Endothelial cell of umbilical vein (primary cell): ENCODE measurements around the gene CDK5. TPM values are rescaled to one million over a fixed set of nuclear protein-coding genes. Genes with fewer than 3 reads are reported as not detected.
A peak's percentile ranks its signal among the peaks of the same experiment; 100 is the strongest.

Experiments used
- BruUV-seq: library from RNA; stranded (reverse); fragments of 400-500 nt; replicated peaks from 2 replicates; lab custom pipeline; 2021; lab: Mats Ljungman, UMichigan
- CTCF ChIA-PET: fragments of 300-600, 350-600 bp; sonication (Branson Sonifier 250); formaldehyde crosslinking; loops from one replicate; lab custom pipeline; 2021; ENCODE audit warnings: antibody characterized with exemption, inconsistent platforms; lab: Charles Lee
- POLR2A ChIA-PET: fragments of 300-600, 350-600 bp; sonication (Branson Sonifier 250); formaldehyde crosslinking; loops from one replicate; lab custom pipeline; 2021; ENCODE audit warnings: antibody characterized with exemption, inconsistent platforms; lab: Charles Lee
- DNase-seq: peaks from one replicate; pipeline ENCODE4 v3.0.0-alpha.2; 2011; ENCODE audit warnings: low read depth, low spot score
- FAIRE-seq: peaks from 2 replicates; lab custom pipeline; 2011; peaks lifted over from hg19 to GRCh38; lab: Jason Lieb, UNC
- H2AFZ ChIP-seq: 2 replicates; pipeline ENCODE4 v1.6.0; 2012; ENCODE audit warnings: low read depth, low read length, control low read depth, inconsistent platforms
- H3K27ac ChIP-seq: 2 replicates; pipeline ENCODE4 v1.5.1; 2011; ENCODE audit warnings: low read depth, mild to moderate bottlenecking, control low read depth, low read length, moderate library complexity; ENCODE audit not compliant: insufficient read depth
- H3K27me3 ChIP-seq, 2 experiments: 2 replicates each; pipeline versions ENCODE4 v1.6.0 to v1.6.1; 2011; ENCODE audit warnings: low read length in 2 of 2, mixed read lengths in 1 of 2; ENCODE audit not compliant: control insufficient read depth in 2 of 2, insufficient read depth in 2 of 2
- H3K36me3 ChIP-seq, 2 experiments: 2 replicates in 1 of 2; 3 replicates in 1 of 2; pipeline ENCODE4 v1.5.1; 2011; ENCODE audit warnings: low read length in 2 of 2, mild to moderate bottlenecking in 1 of 2, moderate library complexity in 1 of 2; ENCODE audit not compliant: control insufficient read depth in 2 of 2, insufficient read depth in 2 of 2; ENCODE audit errors: extremely low read depth in 1 of 2
- H3K4me1 ChIP-seq: 3 replicates; pipeline ENCODE4 v1.5.1; 2011; ENCODE audit warnings: mild to moderate bottlenecking, low read length; ENCODE audit not compliant: control insufficient read depth, insufficient read depth; ENCODE audit errors: extremely low read depth
- H3K4me2 ChIP-seq: 2 replicates; pipeline ENCODE4 v1.6.1; 2011; ENCODE audit warnings: low read length, control low read depth, mixed read lengths; ENCODE audit not compliant: insufficient read depth
- H3K4me3 ChIP-seq, 3 experiments: fragments of 200-600 bp in 1 of 3; sonication (generic), shearing (Covaris generic) in 1 of 3; replicated peaks in 1 of 3; 2 replicates each; pipeline ENCODE4 v1.5.1; 2011 to 2016; ENCODE audit warnings: control low read depth in 3 of 3, low read length in 3 of 3, mild to moderate bottlenecking in 2 of 3, inconsistent platforms in 1 of 3, low read depth in 1 of 3, moderate library complexity in 1 of 3; ENCODE audit not compliant: insufficient read depth in 1 of 3
- H3K79me2 ChIP-seq: 2 replicates; pipeline ENCODE4 v1.6.0; 2012; ENCODE audit warnings: low read length, inconsistent platforms; ENCODE audit not compliant: control insufficient read depth, insufficient read depth
- H3K9ac ChIP-seq: replicated peaks from 2 replicates; pipeline ENCODE3; 2011; ENCODE audit warnings: low read length, control low read depth; ENCODE audit not compliant: insufficient read depth; ENCODE audit errors: extremely low read depth
- H3K9me1 ChIP-seq: replicated peaks from 3 replicates; pipeline ENCODE4 v1.6.0; 2011; ENCODE audit warnings: mild to moderate bottlenecking, low read length; ENCODE audit not compliant: control insufficient read depth, insufficient read depth; ENCODE audit errors: extremely low read depth
- H3K9me3 ChIP-seq: replicated peaks from 2 replicates; pipeline ENCODE4 v1.5.1; 2012; ENCODE audit warnings: low read length, inconsistent platforms; ENCODE audit not compliant: control insufficient read depth, insufficient read depth
- H4K20me1 ChIP-seq: replicated peaks from 2 replicates; pipeline ENCODE3; 2011; ENCODE audit warnings: mild to moderate bottlenecking, low read length; ENCODE audit not compliant: control insufficient read depth, insufficient read depth; ENCODE audit errors: extremely low read depth
- EZH2 ChIP-seq: IDR thresholded peaks from 2 replicates; pipeline ENCODE4 v1.6.1; 2012; ENCODE audit warnings: borderline replicate concordance, low read depth, mild to moderate bottlenecking, moderate library complexity, low read length, inconsistent platforms; ENCODE audit not compliant: severe bottlenecking
- FOS ChIP-seq: IDR thresholded peaks from 2 replicates; pipeline ENCODE4 v1.6.1; 2011; ENCODE audit warnings: mild to moderate bottlenecking, low read length, moderate library complexity, borderline replicate concordance; ENCODE audit not compliant: insufficient read depth
- GATA2 ChIP-seq: IDR thresholded peaks from 2 replicates; pipeline ENCODE4 v1.7.0; 2011; ENCODE audit warnings: low read depth, mild to moderate bottlenecking, moderate library complexity, mixed read lengths, low read length; ENCODE audit not compliant: insufficient read length, insufficient read depth
- JUN ChIP-seq: IDR thresholded peaks from 2 replicates; pipeline ENCODE4 v1.6.1; 2011; ENCODE audit warnings: borderline replicate concordance, low read depth; ENCODE audit not compliant: insufficient read length, insufficient read depth
- MYC ChIP-seq: IDR thresholded peaks from one replicate; pipeline ENCODE4 v1.6.1; 2011; ENCODE audit warnings: mild to moderate bottlenecking, low read depth, low read length
- POLR2A ChIP-seq: IDR thresholded peaks from 2 replicates; pipeline ENCODE4 v1.6.1; 2012; ENCODE audit warnings: low read depth, mild to moderate bottlenecking, control low read depth, low read length
- POLR2AphosphoS5 ChIP-seq: IDR thresholded peaks from 2 replicates; pipeline ENCODE4 v1.6.1; 2012; ENCODE audit warnings: low read depth, mild to moderate bottlenecking, control low read depth, low read length, moderate library complexity; ENCODE audit not compliant: insufficient read depth
- dilution Hi-C: fragments of 300-500 bp; cut with MboI; formaldehyde crosslinking; loops from one replicate; pipeline ENCODE4 v1.15.0; 2019; ENCODE audit warnings: low sequenced_read_pairs; ENCODE audit not compliant: extremely low pct_ligation_motif_present
- intact Hi-C: fragments of 100-400 bp; cut with micrococcal nuclease; formaldehyde crosslinking; loops from one replicate; pipeline ENCODE4 v1.10.0; 2022
- polyA plus RNA-seq, 4 experiments: library from polyadenylated mRNA; depleted of rRNA in 3 of 4; stranded (reverse) in 3 of 4; unstranded in 1 of 4; fragments of >200 nt; gene quantifications; 2 replicates each; pipeline versions ENCODE4 v1.2.1 to v1.2.3, GENCODE V29; 2011 to 2012; ENCODE audit warnings: missing spikeins in 1 of 4
- total RNA-seq: library from RNA; stranded (reverse); gene quantifications from 2 replicates; pipeline ENCODE4 v1.2.3, GENCODE V29; 2021
- TF ChIP-seq, protein P1 (sequence below), 2 donors: IDR thresholded peaks; 1 replicate in 1 of 2; 2 replicates in 1 of 2; pipeline ENCODE4 v1.5.1; 2011; ENCODE audit warnings: low read length in 2 of 2, mild to moderate bottlenecking in 2 of 2, moderate library complexity in 2 of 2, control low read depth in 1 of 2, inconsistent platforms in 1 of 2, low read depth in 1 of 2; ENCODE audit not compliant: insufficient read depth in 1 of 2; ENCODE audit errors: extremely low read depth in 1 of 2
- TF ChIP-seq, protein P2 (sequence below): IDR thresholded peaks from 2 replicates; pipeline ENCODE4 v1.6.1; 2011; ENCODE audit not compliant: insufficient read depth, insufficient read length

The CDK5 gene
- total and polyA plus RNA-seq, 2 donors (not counting 3 experiments of a cell fraction or from before 2014, with no cell fraction given): 16.5 to 38.3 TPM

DNA sequence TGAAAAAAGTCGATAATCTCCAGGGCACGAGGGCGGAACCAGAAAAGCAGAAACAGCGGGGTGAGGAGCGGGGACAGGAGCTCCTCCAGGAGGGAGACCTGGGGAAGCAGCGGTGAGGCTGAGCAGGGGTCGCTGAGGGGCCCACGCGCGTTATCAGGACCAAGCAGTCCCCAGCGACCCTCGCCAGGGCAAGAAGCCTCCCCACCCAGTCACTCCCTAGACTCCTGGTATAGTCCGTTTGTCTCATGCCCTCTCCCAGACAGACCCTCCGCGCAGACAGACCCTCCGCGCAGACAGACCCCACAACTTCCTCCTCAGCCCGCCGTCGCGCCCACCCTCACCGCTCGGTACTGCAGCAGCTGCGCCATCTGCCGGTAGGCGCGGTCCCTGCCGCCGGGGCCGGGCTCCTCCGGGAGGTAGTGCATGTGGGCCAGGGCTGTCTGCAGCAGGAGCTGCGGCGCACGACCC, 39.7 kb downstream of the CDK5 start:
- Histone ChIP-seq H3K27ac (no peak overlapping the region), H3K9me3 (no peaks in the 10 kb centered on the region), H3K4me1 (peaks cover 7% of the 10 kb centered on the region), H3K4me2 (no peak overlapping the region), H3K4me3 (no peak overlapping the region), H3K36me3 (peaks cover 0 to 11% of the 10 kb centered on the region in 2 experiments), H2AFZ (no peak overlapping the region), H3K9me1 (no peaks in the 10 kb centered on the region), H3K9ac (no peak overlapping the region), H4K20me1 (no peaks in the 10 kb centered on the region), H3K27me3 (peaks cover 12 to 14% of the 10 kb centered on the region in 2 experiments), H3K79me2 (no peaks in the 10 kb centered on the region)
- peak; percentile 58 for DNase-seq
- TF ChIP-seq, protein P1, sequence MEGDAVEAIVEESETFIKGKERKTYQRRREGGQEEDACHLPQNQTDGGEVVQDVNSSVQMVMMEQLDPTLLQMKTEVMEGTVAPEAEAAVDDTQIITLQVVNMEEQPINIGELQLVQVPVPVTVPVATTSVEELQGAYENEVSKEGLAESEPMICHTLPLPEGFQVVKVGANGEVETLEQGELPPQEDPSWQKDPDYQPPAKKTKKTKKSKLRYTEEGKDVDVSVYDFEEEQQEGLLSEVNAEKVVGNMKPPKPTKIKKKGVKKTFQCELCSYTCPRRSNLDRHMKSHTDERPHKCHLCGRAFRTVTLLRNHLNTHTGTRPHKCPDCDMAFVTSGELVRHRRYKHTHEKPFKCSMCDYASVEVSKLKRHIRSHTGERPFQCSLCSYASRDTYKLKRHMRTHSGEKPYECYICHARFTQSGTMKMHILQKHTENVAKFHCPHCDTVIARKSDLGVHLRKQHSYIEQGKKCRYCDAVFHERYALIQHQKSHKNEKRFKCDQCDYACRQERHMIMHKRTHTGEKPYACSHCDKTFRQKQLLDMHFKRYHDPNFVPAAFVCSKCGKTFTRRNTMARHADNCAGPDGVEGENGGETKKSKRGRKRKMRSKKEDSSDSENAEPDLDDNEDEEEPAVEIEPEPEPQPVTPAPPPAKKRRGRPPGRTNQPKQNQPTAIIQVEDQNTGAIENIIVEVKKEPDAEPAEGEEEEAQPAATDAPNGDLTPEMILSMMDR (IDR thresholded peaks at IDR 0.05; ENCODE audit: extremely low read depth in 1 of 2, insufficient read depth in 1 of 2, low read depth in 1 of 2, low read length in 2 of 2): peak; percentile 98 to 99
- TF ChIP-seq JUN (no peak), POLR2A (no peak), MYC (no peak), FOS (no peak), EZH2 (no peak), POLR2AphosphoS5 (peak; percentile 15), GATA2 (no peak)
- TF ChIP-seq, protein P2, sequence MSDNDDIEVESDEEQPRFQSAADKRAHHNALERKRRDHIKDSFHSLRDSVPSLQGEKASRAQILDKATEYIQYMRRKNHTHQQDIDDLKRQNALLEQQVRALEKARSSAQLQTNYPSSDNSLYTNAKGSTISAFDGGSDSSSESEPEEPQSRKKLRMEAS: peak; percentile 1
- ChIA-PET POLR2A (no interaction called here), CTCF (interaction anchor here (0.5 to 8.8 kb wide), 43 partner anchors 8 to 239 kb away, joined by 3 to 107 read pairs (median 5); partner anchors contain the start of gene ABCB8)
- BruUV-seq: no TSS peak
- intact Hi-C loops: loop anchor here (1.0 kb wide), 3 partner anchors 55 to 240 kb away; no protein-coding TSS in a partner anchor
- FAIRE-seq: peak; percentile 73
- dilution Hi-C loops: no loop called here
